HepG2 (cell line): ENCODE measurements around the gene NRN1L. TPM values are rescaled to one million over a fixed set of nuclear protein-coding genes. Genes with fewer than 3 reads are reported as not detected.

Source experiments
- ATAC-seq: fragments of 200-7000 bp; cut with Tn5 transposase; 3 replicates; pipeline ENCODE4 v1.9.1; 2020; ENCODE audit warnings: mild to moderate bottlenecking, moderate library complexity
- BruUV-seq: library from RNA; stranded (reverse); fragments of 400-500 nt; replicated peaks from 2 replicates; lab custom pipeline; 2021; lab: Mats Ljungman, UMichigan
- CTCF ChIA-PET: fragments of 300-600 bp; formaldehyde crosslinking; extraction: SDS; loops from one replicate; lab custom pipeline; 2021; ENCODE audit warnings: low total read pairs, inconsistent platforms, low intra/inter-chr PET ratio; lab: Yijun Ruan, JAX
- POLR2A ChIA-PET: fragments of 350-600 bp; sonication (Branson Sonifier 250); formaldehyde crosslinking; loops from one replicate; lab custom pipeline; 2020; ENCODE audit warnings: antibody characterized with exemption, inconsistent platforms; lab: Yijun Ruan, JAX
- DNase-seq: peaks from one replicate; pipeline ENCODE4 v3.0.0-alpha.2; 2015; ENCODE audit warnings: low spot score
- FAIRE-seq: peaks from 3 replicates; lab custom pipeline; 2011; peaks lifted over from hg19 to GRCh38; lab: Jason Lieb, UNC
- H2AFZ ChIP-seq: one replicate; pipeline ENCODE4 v1.6.1; 2011; ENCODE audit warnings: low read length, inconsistent platforms
- H3K27ac ChIP-seq: fragments of 300-600 bp; 3 replicates; pipeline ENCODE4 v1.8.0; 2011; ENCODE audit warnings: mixed run types, mild to moderate bottlenecking, mixed read lengths, low read length, inconsistent platforms; ENCODE audit not compliant: insufficient read depth; ENCODE audit errors: extremely low read length
- H3K27me3 ChIP-seq, 2 experiments: fragments of 200-600 bp in 1 of 2; 2 replicates in 1 of 2; 3 replicates in 1 of 2; pipeline versions ENCODE4 v1.6.0 to v1.8.0; 2011; ENCODE audit warnings: low read length in 2 of 2, mild to moderate bottlenecking in 2 of 2, moderate library complexity in 2 of 2, inconsistent platforms in 1 of 2; ENCODE audit not compliant: insufficient read depth in 2 of 2, control insufficient read depth in 1 of 2
- H3K36me3 ChIP-seq, 2 experiments: fragments of 200-600 bp in 1 of 2; replicated peaks in 1 of 2; 2 replicates in 1 of 2; 3 replicates in 1 of 2; pipeline versions ENCODE4 v1.5.1 to v1.8.0; 2011; ENCODE audit warnings: low read length in 2 of 2, inconsistent platforms in 1 of 2; ENCODE audit not compliant: insufficient read depth in 2 of 2, control insufficient read depth in 1 of 2
- H3K4me1 ChIP-seq: 2 replicates; pipeline ENCODE4 v1.5.1; 2012; ENCODE audit warnings: low read length, inconsistent platforms; ENCODE audit not compliant: insufficient read depth
- H3K4me2 ChIP-seq: 2 replicates; pipeline ENCODE4 v1.6.0; 2011; ENCODE audit warnings: low read depth, low read length, inconsistent platforms
- H3K4me3 ChIP-seq, 3 experiments: fragments of 200-600 bp in 1 of 3; sonication (generic), shearing (Covaris generic) in 1 of 3; replicated peaks in 1 of 3; 2 replicates each; pipeline ENCODE4 v1.5.1; 2011 to 2016; ENCODE audit warnings: low read length in 3 of 3, inconsistent platforms in 2 of 3, low read depth in 2 of 3, mild to moderate bottlenecking in 2 of 3, control low read depth in 1 of 3, mixed read lengths in 1 of 3; ENCODE audit not compliant: insufficient read depth in 1 of 3
- H3K79me2 ChIP-seq: one replicate; pipeline ENCODE4 v1.6.1; 2011; ENCODE audit warnings: low read length, inconsistent platforms; ENCODE audit not compliant: insufficient read depth
- H3K9ac ChIP-seq: 2 replicates; pipeline ENCODE4 v1.6.0; 2011; ENCODE audit warnings: mild to moderate bottlenecking, low read depth, low read length, inconsistent platforms; ENCODE audit not compliant: insufficient read depth
- H3K9me3 ChIP-seq: 2 replicates; pipeline ENCODE4 v1.5.1; 2012; ENCODE audit warnings: mild to moderate bottlenecking, low read length
- H4K20me1 ChIP-seq: 2 replicates; pipeline ENCODE4 v1.6.0; 2011; ENCODE audit warnings: inconsistent platforms, mild to moderate bottlenecking, low read length, moderate library complexity; ENCODE audit not compliant: insufficient read depth
- AGO1 ChIP-seq: fragments of 200-400 bp; formaldehyde crosslinking; IDR thresholded peaks from 2 replicates; pipeline ENCODE4 v1.6.1; 2017; ENCODE audit warnings: mild to moderate bottlenecking, low read depth, low read length, moderate library complexity; ENCODE audit not compliant: poor library complexity, severe bottlenecking
- AGO2 ChIP-seq: fragments of 200-400 bp; formaldehyde crosslinking; optimal IDR thresholded peaks from 2 replicates; pipeline ENCODE3; 2017; ENCODE audit warnings: mild to moderate bottlenecking, low read depth, low read length, moderate library complexity
- TSC22D2 ChIP-seq: sonication (generic); formaldehyde crosslinking; IDR thresholded peaks from 2 replicates; pipeline ENCODE4 v1.5.1; 2020; ENCODE audit warnings: missing genetic modification reagents, mild to moderate bottlenecking, borderline replicate concordance
- ZNF142 ChIP-seq: sonication (generic); formaldehyde crosslinking; IDR thresholded peaks from 2 replicates; pipeline ENCODE4 v1.4.0; 2020; ENCODE audit warnings: missing genetic modification reagents
- ZNF496 ChIP-seq: sonication (generic); formaldehyde crosslinking; IDR thresholded peaks from 2 replicates; pipeline ENCODE4 v1.8.1; 2023; ENCODE audit warnings: mild to moderate bottlenecking, moderate library complexity, missing genetic modification reagents; ENCODE audit not compliant: insufficient replicate concordance
- ZNF713 ChIP-seq: sonication (generic); formaldehyde crosslinking; IDR thresholded peaks from 2 replicates; pipeline ENCODE4 v1.4.0; 2020; ENCODE audit warnings: mild to moderate bottlenecking, missing genetic modification reagents
- WGBS: methylation state at CpG from one replicate; pipeline ENCODE4 v1.1.6; 2017; ENCODE audit warnings: low lambda C conversion rate; 5-methylcytosine and 5-hydroxymethylcytosine counted together
- in situ Hi-C: cut with HindIII; loops from 2 replicates; pipeline ENCODE4 v1.10.0; 2017; ENCODE audit warnings: low pct_unique_long_range_greater_than_20kb; ENCODE audit not compliant: extremely low pct_ligation_motif_present
- intact Hi-C: fragments of 100-400 bp; cut with micrococcal nuclease; formaldehyde crosslinking; loops from one replicate; pipeline ENCODE4 v1.10.0; 2022; ENCODE audit not compliant: unreplicated experiment
- polyA plus RNA-seq, 8 experiments: library from polyadenylated mRNA; depleted of rRNA in 3 of 8; stranded (reverse) in 7 of 8; unstranded in 1 of 8; fragments of >200 nt; fragmentation: Illumina TruSeq in 4 of 8; extraction: Trizol in 4 of 8; gene quantifications; 2 replicates each; pipeline versions ENCODE4 v1.2.1 to v1.2.3, GENCODE V29; 2011 to 2016; ENCODE audit warnings: low read depth in 4 of 8, missing spikeins in 1 of 8, mixed read lengths in 1 of 8; ENCODE audit not compliant: insufficient read depth in 1 of 8
- total RNA-seq, 5 experiments: library from RNA; depleted of rRNA; stranded (reverse); fragments of >200 nt; fragmentation: Illumina TruSeq; extraction: Trizol; gene quantifications; 2 replicates each; pipeline ENCODE4 v1.2.3, GENCODE V29; 2016; ENCODE audit warnings: low read depth in 1 of 5

The NRN1L gene
- total and polyA plus RNA-seq, 2 of the 13 experiments (the other 11 are each of a cell fraction or from before 2014, with no cell fraction given) = 0.53 to 1.2 TPM

DNA sequence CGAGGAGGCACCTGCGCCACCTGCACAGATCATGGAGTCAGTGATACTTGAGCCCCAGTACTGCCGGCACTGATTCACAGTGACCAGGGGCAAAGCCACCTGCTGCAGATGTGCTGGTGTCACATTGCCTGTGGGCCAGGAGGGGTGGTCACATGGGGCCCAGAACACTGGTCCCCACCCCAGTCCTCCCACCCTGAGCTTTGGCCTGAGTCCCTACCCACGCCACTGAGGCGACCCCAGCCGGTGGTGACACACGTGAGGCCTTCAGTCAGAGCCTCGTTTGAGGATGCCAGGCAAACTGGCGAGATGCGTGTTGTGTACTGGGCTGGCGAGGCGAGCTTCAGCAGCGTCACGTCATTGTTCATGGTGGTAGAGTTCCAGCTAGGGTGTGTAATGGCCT lies 45.5 kb downstream of the NRN1L start (continued):
- no peak for TF ChIP-seq ZNF142 (CRISPR knock-in tag)
- no peak for TF ChIP-seq TSC22D2 (CRISPR knock-in tag)

- H3K4me3 ChIP-seq = no peak overlapping the region
- peaks cover 18 to 27% of the 10 kb centered on the region in 2 experiments for H3K36me3 ChIP-seq
- ChIA-PET POLR2A (interaction anchor here (1.2 to 2.4 kb wide), 3 partner anchors 13 to 37 kb away, joined by 3 to 8 read pairs (median 4); partner anchors contain the start of gene LCAT), CTCF (interaction anchor here (5.5 kb wide), 1 partner anchor 46 kb away, joined by 63 read pairs; the partner anchor contains the start of gene NRN1L)
- H3K4me2 ChIP-seq = no peak overlapping the region
- DNase-seq (no peak), ATAC-seq (no peak), FAIRE-seq (no peak)
- WGBS = 96% methylated on average over 14 of the region's 17 CpGs
- in situ Hi-C loops (loop anchor here (10.0 kb wide), 1 partner anchor 266 kb away; the partner anchor contains the start of genes ACD, C16orf86, ENKD1 and PARD6A), intact Hi-C loops (no loop called here)
- no peak overlapping the region for H2AFZ ChIP-seq
- no peaks in the 10 kb centered on the region for H3K9me3 ChIP-seq
- H3K4me1 ChIP-seq = peaks cover 19% of the 10 kb centered on the region
- H3K27ac ChIP-seq = no peak overlapping the region
- BruUV-seq = no TSS peak
- H3K79me2 ChIP-seq = peaks cover 6% of the 10 kb centered on the region
- TF ChIP-seq ZNF496 (CRISPR knock-in tag) (no peak), AGO2 (peak; percentile 87), ZNF713 (CRISPR knock-in tag) (no peak), AGO1 (peak; percentile 7)
- H3K27me3 ChIP-seq = no peaks in the 10 kb centered on the region; a peak in 1 of 5 replicates
- no peak overlapping the region for H3K9ac ChIP-seq
- no peaks in the 10 kb centered on the region; the same call in 1 of the 2 replicates for H4K20me1 ChIP-seq
These were observed 46.1 kb downstream of the NRN1L start for GRCh38 chr16:67930678-67931211.
